Stimulated activated CD8-positive, alpha-beta memory T cell treated with anti-CD3 and anti-CD28 coated beads, Interleukin-15, amount 100 ng/mL, for 48 hours (primary cell): ENCODE measurements around the gene EYS.

Experiments used
- DNase-seq, 2 donors: peaks; one replicate each; pipeline ENCODE4 v3.0.0-alpha.2; 2020; ENCODE audit warnings: low read depth in 2 of 2

EYS gene

DNA sequence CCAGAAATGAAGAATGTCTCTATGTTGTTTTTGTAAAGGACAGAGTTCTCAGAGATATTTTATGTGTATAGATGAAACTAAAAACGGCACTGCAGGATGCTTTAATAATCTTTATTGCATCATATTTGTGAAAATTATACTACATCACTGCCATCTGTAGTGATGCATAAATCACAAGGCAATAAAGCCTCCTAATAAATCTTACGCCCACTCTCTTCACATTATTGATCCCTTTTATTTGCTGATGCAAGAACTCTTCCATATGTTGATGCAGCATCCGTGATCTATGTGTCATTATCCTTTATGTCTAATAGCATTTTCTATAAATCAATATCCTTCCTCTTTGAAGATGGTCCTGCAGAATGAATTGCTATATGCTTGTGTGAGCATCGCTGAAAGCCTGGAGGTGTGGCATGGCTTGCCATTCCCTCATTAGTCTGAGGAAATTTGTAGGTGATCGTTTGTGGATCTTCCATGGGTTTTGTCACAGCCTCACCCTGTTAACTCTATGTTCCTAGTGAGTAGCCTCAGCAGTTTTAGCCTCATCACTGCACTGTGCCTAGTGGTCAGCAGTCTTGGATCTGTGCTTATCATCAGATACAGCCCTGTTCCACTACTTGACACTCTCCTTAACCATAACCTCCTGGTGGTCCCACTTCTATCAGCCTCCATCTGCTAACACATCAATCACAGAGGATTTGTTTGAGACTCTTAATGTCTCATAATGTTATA lies 983.5 kb downstream of the EYS start:
- DNase-seq, result no peak

GRCh38 chr6:64721865-64722264 lies 985.2 kb downstream of the EYS start:
- DNase-seq, result no peak

DNA sequence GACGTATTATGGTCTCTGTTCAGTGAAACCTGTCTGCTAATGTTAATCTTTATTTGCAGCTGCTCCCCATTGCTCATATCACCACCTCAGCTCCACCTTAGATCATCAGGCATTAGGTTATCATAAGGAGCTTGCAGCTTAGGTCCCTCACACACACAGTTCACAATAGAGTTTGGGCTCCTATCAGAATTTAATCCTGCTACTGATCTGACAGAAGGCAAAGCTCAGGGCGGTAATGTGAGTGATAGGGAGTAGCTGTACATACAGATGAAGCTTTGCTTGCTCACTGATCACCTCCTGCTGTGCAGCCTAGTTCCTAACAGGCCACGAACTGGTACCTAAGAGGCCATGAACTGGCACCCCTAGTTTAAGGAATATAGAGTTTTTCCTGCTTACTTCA lies 989.7 kb downstream of the EYS start:
- no peak for DNase-seq

- DNase-seq, result no peak
Observed at GRCh38 chr6:64715624-64716023, 991.4 kb downstream of the EYS start.

GRCh38 chr6:64714073-64714472 lies 993.0 kb downstream of the EYS start:
- DNase-seq, result no peak

- no peak for DNase-seq
Observed at GRCh38 chr6:64713175-64713574, 993.9 kb downstream of the EYS start.

DNA sequence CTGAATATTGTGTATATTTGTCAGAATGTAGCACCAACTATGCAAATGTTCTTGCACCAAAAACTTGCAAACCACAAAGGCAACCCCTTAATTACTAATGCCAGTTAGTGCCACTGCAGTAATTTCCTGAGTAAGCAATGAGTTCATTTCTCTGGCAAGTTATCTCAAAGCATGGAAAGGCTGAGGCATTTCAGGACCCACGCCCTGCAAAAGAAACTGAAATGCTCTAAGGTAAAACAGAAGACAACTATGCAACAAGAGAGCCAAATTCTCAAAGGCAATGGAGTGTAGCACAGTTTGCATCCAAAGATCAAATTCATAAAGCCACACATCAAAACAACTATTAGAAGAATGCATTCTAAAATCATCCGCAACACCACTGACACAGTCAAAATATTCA lies 994.4 kb downstream of the EYS start:
- no peak for DNase-seq

GRCh38 chr6:64703922-64704321 lies 1003.1 kb downstream of the EYS start:
- DNase-seq, result no peak

DNA sequence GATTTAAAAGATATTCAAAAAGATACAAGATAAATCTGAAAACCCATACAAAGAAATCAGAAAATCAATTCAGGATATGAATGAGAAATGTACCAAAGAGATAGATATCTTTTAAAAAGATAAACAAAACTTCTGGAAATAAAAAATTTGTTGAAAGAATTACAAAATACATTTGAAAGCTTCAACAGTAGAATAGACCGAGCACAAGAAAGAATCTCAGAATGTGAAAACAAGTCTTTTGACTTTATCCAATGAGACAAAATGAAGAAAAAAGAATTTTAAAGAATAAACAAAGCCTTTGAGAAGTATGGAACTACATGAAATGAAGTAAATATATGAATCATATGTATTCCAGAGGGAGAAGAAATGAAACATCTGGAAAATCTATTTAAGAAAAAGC lies 1011.0 kb downstream of the EYS start:
- DNase-seq, result no peak

DNA sequence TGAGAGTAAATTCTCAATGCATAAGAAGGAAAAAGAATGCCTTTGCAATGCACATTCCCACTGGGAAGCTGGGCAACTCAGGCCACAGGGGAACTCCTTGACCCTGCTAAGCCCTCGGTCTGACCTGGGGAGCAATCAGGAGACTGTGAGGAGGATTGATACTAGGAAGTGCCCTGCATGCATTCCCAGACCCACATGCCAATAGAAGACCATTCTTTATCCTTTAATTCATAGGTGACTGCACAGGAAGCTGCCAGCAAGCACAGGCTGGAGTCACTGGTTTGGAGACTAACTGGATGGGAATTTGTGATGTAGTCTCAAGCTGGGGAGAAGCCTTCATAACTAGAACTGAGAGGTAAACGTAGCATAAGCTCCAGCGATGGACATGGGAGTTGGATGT lies 1012.7 kb downstream of the EYS start:
- DNase-seq, result no peak

DNA sequence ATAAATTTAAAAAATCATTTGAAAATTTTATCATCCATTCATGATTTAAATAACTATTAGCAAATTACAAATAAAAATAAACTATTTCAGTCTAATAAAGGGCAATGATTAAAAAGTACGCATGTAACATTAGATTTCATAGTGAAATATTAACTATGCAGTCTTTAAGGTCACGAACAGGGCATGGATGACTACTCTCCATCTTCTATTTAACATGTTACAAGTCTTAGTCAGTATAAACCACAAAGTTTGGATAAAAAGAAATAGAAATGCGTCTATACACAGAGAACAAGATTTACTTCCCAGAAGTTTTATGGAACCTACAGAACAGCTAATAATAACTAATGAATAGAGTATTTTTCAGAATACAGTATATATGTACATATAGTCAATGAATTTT lies 1016.0 kb downstream of the EYS start:
- DNase-seq, result no peak

GRCh38 chr6:64685401-64685800 lies 1021.6 kb downstream of the EYS start:
- DNase-seq, result no peak

DNA sequence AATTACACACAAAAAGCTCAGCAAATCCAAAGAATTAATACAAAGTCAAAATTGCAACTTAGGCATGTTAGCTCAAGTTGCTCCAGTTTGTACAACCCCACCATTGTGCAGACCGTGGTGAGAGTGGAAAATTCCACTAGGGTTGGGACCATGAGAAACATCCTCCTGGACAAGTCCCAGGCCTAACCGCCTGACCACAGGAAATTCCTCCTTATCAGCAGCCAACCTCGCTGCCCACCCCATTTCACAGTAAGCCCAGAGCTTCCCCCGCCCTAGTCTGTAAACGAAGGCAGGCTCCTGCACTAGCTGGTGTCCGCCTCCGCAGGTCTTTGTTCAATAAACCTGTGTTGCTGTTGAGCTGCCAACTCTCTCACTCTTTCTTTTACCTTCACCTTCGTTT lies 1023.3 kb downstream of the EYS start:
- DNase-seq, result no peak

GRCh38 chr6:64681416-64682160 lies 1025.4 kb downstream of the EYS start:
- no peak for DNase-seq

- no peak for DNase-seq
Observed at GRCh38 chr6:64680446-64680845, 1026.6 kb downstream of the EYS start.

DNA sequence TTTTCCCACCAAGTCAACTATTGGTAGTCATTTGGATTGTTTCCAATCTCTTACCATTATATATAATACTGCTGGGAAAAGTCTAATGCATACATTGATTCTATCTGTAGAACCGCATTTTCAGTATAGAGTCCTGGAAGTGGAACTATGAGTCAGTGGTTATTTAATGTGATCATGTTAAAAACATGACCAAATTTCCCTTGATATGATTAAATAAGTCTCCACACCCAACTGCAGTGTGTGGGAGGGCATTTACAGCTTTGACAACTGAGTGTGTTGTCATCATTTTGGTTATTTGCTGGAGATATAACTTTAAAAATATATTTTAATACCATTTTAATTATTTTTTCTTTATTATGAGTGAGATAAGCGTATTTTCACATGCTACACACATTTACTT lies 1027.6 kb downstream of the EYS start:
- DNase-seq, result no peak

DNA sequence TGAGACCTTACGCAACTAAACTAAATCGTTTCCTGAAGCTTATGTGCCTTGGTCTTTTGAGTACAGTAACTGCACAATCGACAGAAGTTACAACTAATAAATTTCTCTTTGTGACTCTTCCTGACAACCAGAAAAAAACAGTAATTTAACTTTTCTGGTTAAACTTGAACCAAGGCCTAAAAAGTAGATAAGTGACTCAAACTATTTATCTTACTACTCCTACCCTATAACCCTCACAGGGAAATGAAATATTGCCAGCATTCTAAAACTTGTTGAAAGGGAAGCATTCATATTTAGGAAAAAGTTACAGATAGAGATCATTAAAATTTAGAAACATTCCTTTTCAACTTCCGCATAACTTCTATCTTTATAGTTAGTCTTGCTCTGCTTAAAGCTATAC lies 1034.4 kb downstream of the EYS start:
- no peak for DNase-seq

DNA sequence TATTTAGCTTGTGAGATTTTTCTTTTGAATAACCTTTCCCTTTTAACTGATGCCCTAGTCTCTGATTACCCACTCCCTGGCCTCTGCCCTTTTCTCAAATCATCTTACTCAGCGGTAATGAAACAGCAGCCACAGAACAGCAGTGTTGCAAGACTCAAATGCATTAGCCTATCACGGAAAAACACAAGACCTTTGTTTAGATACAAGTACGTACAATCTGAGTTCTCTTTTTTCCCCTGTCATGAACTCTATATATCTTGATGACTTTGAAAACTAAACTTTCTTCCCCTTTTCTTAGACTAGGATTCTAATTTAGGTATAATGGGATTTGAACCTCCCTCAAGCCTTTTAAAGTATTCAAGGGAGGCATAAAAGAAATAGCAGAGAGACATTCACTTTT lies 1034.9 kb downstream of the EYS start:
- no peak for DNase-seq

DNA sequence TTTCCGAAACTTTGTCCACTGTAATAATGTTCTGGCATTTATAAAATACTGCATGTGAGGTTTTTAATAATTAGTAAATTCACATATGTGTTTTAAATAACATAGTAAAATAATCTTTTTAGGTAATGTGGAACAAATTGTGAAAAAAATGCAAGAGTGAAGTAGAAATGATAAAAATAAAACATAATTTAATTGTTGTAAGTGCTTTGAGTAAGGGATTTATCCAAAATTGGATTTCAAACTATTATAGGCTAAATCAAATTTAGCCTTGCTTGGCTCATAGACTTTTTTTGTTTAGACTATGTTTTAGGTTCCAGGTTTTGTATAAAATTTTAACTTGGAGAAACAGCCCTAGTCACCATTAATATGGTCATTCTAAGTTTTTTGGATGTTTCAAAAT lies 1041.9 kb downstream of the EYS start:
- DNase-seq, result no peak

DNA sequence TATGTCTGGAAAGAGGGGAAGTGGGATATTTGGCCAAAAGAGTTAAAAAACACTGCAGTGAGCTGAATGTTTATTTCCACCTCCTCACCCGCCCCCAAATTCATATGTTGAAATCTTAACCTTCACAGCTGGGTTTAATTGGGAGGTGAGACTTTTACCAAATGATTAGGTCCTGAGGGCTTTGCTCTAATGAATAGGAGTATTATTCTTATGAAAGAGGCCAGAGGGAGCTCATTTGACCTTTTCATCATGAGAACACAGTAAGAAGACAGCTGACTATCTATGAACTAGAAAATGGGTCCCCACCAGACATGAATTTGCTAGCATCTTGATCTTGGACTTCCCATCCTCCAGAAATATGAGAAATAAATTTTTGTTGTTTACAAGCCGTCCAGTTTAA lies 1042.5 kb downstream of the EYS start:
- no peak for DNase-seq

DNA sequence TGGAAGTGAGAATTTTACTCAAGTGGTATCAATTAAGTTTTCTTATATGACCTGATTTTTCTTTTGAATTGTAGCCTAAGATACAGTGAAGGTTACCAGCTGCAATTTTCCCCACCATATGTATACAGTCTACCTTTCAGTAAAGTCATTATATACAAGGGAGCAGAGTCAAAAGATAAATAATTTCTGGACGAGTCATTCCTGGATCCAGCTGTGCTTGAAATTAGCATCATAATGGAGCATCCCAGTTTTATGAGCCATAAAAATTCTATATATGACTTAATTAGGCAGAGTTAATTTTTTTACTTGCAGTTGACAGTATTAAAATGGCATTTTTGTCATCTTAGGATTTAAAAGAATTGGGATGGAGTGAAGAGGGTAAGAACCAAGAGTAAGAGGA lies 1063.0 kb downstream of the EYS start:
- DNase-seq, result no peak

GRCh38 chr6:64630901-64631300 lies 1076.1 kb downstream of the EYS start:
- DNase-seq, result no peak

- DNase-seq, result no peak
Observed at GRCh38 chr6:64622944-64623343, 1084.1 kb downstream of the EYS start.

DNA sequence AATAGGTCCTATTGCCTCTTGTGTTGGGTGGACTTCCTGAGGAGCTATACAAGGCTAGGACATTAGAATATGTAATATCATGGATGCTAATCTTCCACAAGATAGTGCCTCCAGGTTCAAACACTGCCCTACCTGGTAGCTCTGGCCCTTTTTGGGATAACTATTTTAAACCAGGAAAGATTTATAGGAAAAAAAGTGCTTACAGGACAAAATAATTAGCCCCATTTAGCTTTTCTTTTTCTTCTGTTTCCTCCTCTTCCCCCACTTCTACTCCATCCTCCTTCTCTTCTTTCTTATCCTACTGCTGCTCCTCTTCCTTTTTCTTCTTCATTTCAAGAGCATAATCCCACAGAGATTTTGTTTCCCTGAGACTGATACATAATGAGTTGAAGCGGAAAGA lies 1104.0 kb downstream of the EYS start:
- no peak for DNase-seq
